Measurements from ENCODE around the gene CCR5. TPM values are rescaled to one million over a fixed set of nuclear protein-coding genes. Genes with fewer than 3 reads are reported as not detected.
A peak's percentile ranks its signal among the peaks of the same experiment; 100 is the strongest.

The CCR5 gene
- total and polyA plus RNA-seq, 9 of the 15 experiments (the other 6 are each of a cell fraction or from before 2014, with no cell fraction given) = not detected

- Histone ChIP-seq H4K20me1 (replicated peaks; ENCODE audit: control insufficient read depth, insufficient read depth, low read length) (no peaks in the 10 kb centered on the region), H3K36me3 (ENCODE audit: control insufficient read depth, insufficient read depth, low read length) (no peaks in the 10 kb centered on the region), H3K9ac (ENCODE audit: insufficient read depth in 1 of 2, low read depth in 2 of 2, low read length in 2 of 2) (no peak overlapping the region), H3K79me2 (ENCODE audit: control insufficient read depth, insufficient read depth, low read length) (no peaks in the 10 kb centered on the region), H3K27me3 (ENCODE audit: control insufficient read depth in 2 of 2, insufficient read depth in 2 of 2, low read length in 2 of 2) (peaks cover 6 to 8% of the 10 kb centered on the region in 2 experiments; a peak in 4 of 5 replicates), H2AFZ (ENCODE audit: low read depth, low read length) (no peak overlapping the region), H3K4me2 (ENCODE audit: insufficient read depth, low read length) (no peak overlapping the region), H3K27ac (ENCODE audit: extremely low read depth, low read depth, low read length) (no peak overlapping the region), H3K4me1 (replicated peaks in 1 of 2; ENCODE audit: control insufficient read depth in 2 of 2, insufficient read depth in 2 of 2, low read length in 2 of 2) (no peaks in the 10 kb centered on the region; a peak in 2 of 5 replicates), H3K9me3 (replicated peaks; ENCODE audit: control insufficient read depth, insufficient read depth, low read depth, low read length) (no peaks in the 10 kb centered on the region), H3K4me3 (no peak overlapping the region), H3K9me1 (ENCODE audit: control insufficient read depth, insufficient read depth, low read length) (no peaks in the 10 kb centered on the region)
- no peak for TF ChIP-seq ZNF224 (CRISPR knock-in tag; IDR thresholded peaks at IDR 0.05)
- TF ChIP-seq, protein P1, sequence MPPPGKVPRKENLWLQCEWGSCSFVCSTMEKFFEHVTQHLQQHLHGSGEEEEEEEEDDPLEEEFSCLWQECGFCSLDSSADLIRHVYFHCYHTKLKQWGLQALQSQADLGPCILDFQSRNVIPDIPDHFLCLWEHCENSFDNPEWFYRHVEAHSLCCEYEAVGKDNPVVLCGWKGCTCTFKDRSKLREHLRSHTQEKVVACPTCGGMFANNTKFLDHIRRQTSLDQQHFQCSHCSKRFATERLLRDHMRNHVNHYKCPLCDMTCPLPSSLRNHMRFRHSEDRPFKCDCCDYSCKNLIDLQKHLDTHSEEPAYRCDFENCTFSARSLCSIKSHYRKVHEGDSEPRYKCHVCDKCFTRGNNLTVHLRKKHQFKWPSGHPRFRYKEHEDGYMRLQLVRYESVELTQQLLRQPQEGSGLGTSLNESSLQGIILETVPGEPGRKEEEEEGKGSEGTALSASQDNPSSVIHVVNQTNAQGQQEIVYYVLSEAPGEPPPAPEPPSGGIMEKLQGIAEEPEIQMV (tag; conservative IDR thresholded peaks at IDR 0.05; ENCODE audit: low read depth) = no peak
- no peak for TF ChIP-seq BRF2 (IDR thresholded peaks at IDR 0.05; ENCODE audit: borderline replicate concordance, insufficient read depth, insufficient read length)
- TF ChIP-seq GATA2 (CRISPR knock-in tag; IDR thresholded peaks at IDR 0.05) = 0 out of 2 replicates have a peak, but pooled peaks have one; percentile 3
- peak; percentile 65; the same call in 1 of the 2 replicates for TF ChIP-seq ZSCAN32 (CRISPR knock-in tag; IDR thresholded peaks at IDR 0.05)
- TF ChIP-seq PHF21A (IDR thresholded peaks at IDR 0.05; ENCODE audit: borderline replicate concordance, low read depth) = no peak
- ChIA-PET POLR2A (no interaction called here), CTCF (ENCODE audit: low intra/inter-chr PET ratio) (no interaction called here)
- intact Hi-C loops (cut with micrococcal nuclease) (no loop called here), in situ Hi-C loops (cut with MboI) (no loop called here)
- no peak for DNase-seq (ENCODE audit: extremely low read depth in 1 of 4, low spot score in 3 of 4)
- FAIRE-seq = no peak
- 18% methylated on average over 8 of the region's 8 CpGs for WGBS (ENCODE audit: insufficient coverage, low coverage, missing lambda C conversion rate)
- no peak; the same call in 2 of the 3 replicates for ATAC-seq
- BruUV-seq (replicated peaks) = no TSS peak
Measured at GRCh38 chr3:46380471-46381221, 9.9 kb downstream of the CCR5 start.

Data from K562 (cell line).